ENCODE measurements around the gene VEPH1.

GRCh38 chr3:157520485-157521150 is 17.4 kb upstream of the VEPH1 start:
- TF ChIP-seq CTCF (IDR thresholded peaks at IDR 0.05 in 4 of 5, conservative IDR thresholded peaks at IDR 0.05 in 1 of 5) (no peak), POLR2A (IDR thresholded peaks at IDR 0.05) (no peak)

Data from gastrocnemius medialis (tissue), 4 donors.